BLaER1 treated with 17β-estradiol and CSF1 and Interleukin-3, amounts not matched to agents 10 nM and 100 nM (cell line): ENCODE results near the gene SRPRB.

ENCODE experiments used
- H3K27ac ChIP-seq, 11 experiments: shearing (Covaris generic); formaldehyde crosslinking; 2 replicates each; pipeline ENCODE4 v1.8.1; 2022
- H3K27me3 ChIP-seq, 11 experiments: shearing (Covaris generic); formaldehyde crosslinking; 2 replicates each; pipeline ENCODE4 v1.8.1; 2022
- H3K36me3 ChIP-seq, 11 experiments: shearing (Covaris generic); formaldehyde crosslinking; 2 replicates each; pipeline ENCODE4 v1.8.1; 2022
- H3K4me1 ChIP-seq, 10 experiments: shearing (Covaris generic); formaldehyde crosslinking; 2 replicates each; pipeline ENCODE4 v1.8.1; 2022
- H3K4me2 ChIP-seq, 11 experiments: shearing (Covaris generic); formaldehyde crosslinking; 2 replicates each; pipeline ENCODE4 v1.8.1; 2022
- H3K4me3 ChIP-seq, 10 experiments: shearing (Covaris generic); formaldehyde crosslinking; 2 replicates each; pipeline ENCODE4 v1.8.1; 2022
- H3K9ac ChIP-seq, 11 experiments: shearing (Covaris generic); formaldehyde crosslinking; 2 replicates each; pipeline ENCODE4 v1.8.1; 2022
- H3K9me3 ChIP-seq, 11 experiments: shearing (Covaris generic); formaldehyde crosslinking; replicated peaks in 1 of 11; 2 replicates each; pipeline ENCODE4 v1.8.1; 2022
- H4K20me1 ChIP-seq, 11 experiments: shearing (Covaris generic); formaldehyde crosslinking; 2 replicates each; pipeline ENCODE4 v1.8.1; 2022
- Cebpa-rat ChIP-seq, 11 experiments: shearing (Covaris generic); IDR thresholded peaks; 2 replicates each; pipeline ENCODE4 v1.8.1; 2022

SRPRB gene

GRCh38 chr3:133855002-133855370 lies 49.4 kb downstream of the SRPRB start:
- no peaks in the 10 kb centered on the region for H3K36me3 ChIP-seq
- TF ChIP-seq Cebpa-rat (IDR thresholded peaks at IDR 0.05), result no peak
- no peak overlapping the region for H3K9ac ChIP-seq
- H3K4me3 ChIP-seq, result no peak overlapping the region
- no peaks in the 10 kb centered on the region for H4K20me1 ChIP-seq
- H3K27me3 ChIP-seq, result no peaks in the 10 kb centered on the region
- H3K4me2 ChIP-seq, result peak overlapping the region; percentile 33 to 73 (median 55); a peak in 16 of 22 replicates
- H3K27ac ChIP-seq, result no peak overlapping the region
- H3K4me1 ChIP-seq, result peaks cover 21 to 32% (median 25%) of the 10 kb centered on the region in 10 experiments
- no peaks in the 10 kb centered on the region for H3K9me3 ChIP-seq

DNA sequence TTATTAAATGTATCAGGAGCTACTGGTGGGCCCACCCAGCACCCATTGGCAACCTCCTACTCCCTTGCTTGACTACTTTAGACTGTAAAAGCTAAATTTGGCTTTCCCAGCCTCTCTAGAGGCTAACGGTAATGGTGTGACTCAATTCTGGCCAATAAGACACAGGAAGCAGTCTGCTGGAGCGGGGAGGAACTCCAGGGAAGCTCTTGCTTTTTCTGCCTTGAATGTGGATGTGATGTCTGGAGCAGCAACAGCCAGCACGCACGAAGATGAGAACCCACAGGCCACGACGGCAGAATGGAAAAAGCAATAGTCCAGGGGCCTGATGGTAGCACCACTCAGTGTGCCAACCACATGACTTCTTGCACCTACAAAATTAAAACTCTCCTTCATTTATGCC lies 50.2 kb downstream of the SRPRB start:
- Histone ChIP-seq H3K27ac (no peak overlapping the region), H3K4me1 (peaks cover 21 to 32% (median 25%) of the 10 kb centered on the region in 10 experiments), H3K27me3 (no peaks in the 10 kb centered on the region), H4K20me1 (no peaks in the 10 kb centered on the region), H3K9me3 (no peaks in the 10 kb centered on the region), H3K9ac (no peak overlapping the region), H3K36me3 (no peaks in the 10 kb centered on the region), H3K4me2 (peak overlapping the region; percentile 33 to 73 (median 55)), H3K4me3 (no peak overlapping the region)
- no peak for TF ChIP-seq Cebpa-rat (IDR thresholded peaks at IDR 0.05)

GRCh38 chr3:133856316-133856715 lies 50.7 kb downstream of the SRPRB start:
- no peak for TF ChIP-seq Cebpa-rat (IDR thresholded peaks at IDR 0.05)

GRCh38 chr3:133857767-133858166 lies 52.2 kb downstream of the SRPRB start:
- Histone ChIP-seq H3K4me1 (peaks cover 21 to 32% (median 25%) of the 10 kb centered on the region in 10 experiments), H4K20me1 (no peaks in the 10 kb centered on the region), H3K4me3 (no peak overlapping the region), H3K4me2 (peak overlapping the region; percentile 0 to 56 (median 28); a peak in 10 of 22 replicates), H3K9me3 (no peaks in the 10 kb centered on the region), H3K27ac (no peak overlapping the region), H3K36me3 (no peaks in the 10 kb centered on the region), H3K9ac (no peak overlapping the region), H3K27me3 (no peaks in the 10 kb centered on the region)
- TF ChIP-seq Cebpa-rat (IDR thresholded peaks at IDR 0.05), result no peak

More at GRCh38 chr3:133856316-133856715, 50.7 kb downstream of the SRPRB start:
- peak overlapping the region; percentile 33 to 73 (median 56); a peak in 21 of 22 replicates for H3K4me2 ChIP-seq
- no peaks in the 10 kb centered on the region for H3K36me3 ChIP-seq
- H3K9ac ChIP-seq, result no peak overlapping the region
- no peaks in the 10 kb centered on the region for H3K27me3 ChIP-seq
- H3K27ac ChIP-seq, result no peak overlapping the region
- no peaks in the 10 kb centered on the region for H4K20me1 ChIP-seq
- H3K9me3 ChIP-seq, result no peaks in the 10 kb centered on the region
- no peak overlapping the region for H3K4me3 ChIP-seq
- peaks cover 21 to 32% (median 25%) of the 10 kb centered on the region in 10 experiments for H3K4me1 ChIP-seq

DNA sequence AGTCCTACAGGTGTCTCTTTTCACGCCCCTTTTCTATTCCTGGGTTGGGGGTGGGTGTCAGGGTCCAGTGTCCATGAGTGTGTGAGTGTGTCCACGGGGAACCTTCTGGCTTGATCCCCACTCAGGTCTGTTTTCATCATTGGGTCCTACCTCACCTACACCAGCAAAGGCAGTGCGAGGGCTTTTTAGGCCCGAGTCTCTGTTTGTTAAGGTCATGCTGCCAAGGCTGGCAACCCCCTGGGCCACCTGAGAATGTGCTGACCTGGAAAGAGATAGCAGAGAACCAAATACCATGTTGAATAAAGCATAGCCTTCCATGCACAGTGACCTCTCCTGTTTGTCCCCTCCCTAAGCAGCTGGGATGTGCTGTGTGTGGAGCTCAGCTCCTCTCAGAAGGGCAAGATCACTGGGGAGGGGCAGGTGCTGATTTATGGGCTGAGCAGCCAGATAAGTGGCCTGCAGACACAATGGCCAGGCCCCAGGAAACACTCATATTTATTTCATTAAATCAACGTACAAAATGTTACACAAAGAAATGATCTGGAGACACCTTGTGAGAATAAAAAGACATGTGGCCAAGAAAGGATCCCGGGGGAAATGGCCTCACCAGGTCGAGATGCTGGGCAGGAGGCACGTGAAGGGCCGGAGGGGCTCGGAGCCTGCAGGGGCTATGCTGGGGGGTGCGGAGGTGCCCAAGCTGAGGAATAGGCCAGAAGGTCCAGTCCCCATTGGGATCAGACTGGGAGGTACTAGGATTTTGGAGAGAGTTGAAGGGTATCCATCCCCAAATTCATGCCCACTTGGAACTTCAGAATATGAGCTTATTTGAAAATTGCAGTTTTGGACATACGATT lies 54.0 kb downstream of the SRPRB start:
- H3K4me2 ChIP-seq, result no peak overlapping the region
- H3K4me3 ChIP-seq, result no peak overlapping the region
- H4K20me1 ChIP-seq, result no peaks in the 10 kb centered on the region
- H3K4me1 ChIP-seq, result peaks cover 23 to 37% (median 27%) of the 10 kb centered on the region in 10 experiments
- H3K27me3 ChIP-seq, result no peaks in the 10 kb centered on the region
- no peaks in the 10 kb centered on the region for H3K9me3 ChIP-seq
- H3K36me3 ChIP-seq, result no peaks in the 10 kb centered on the region
- H3K27ac ChIP-seq, result no peak overlapping the region
- no peak overlapping the region for H3K9ac ChIP-seq
- TF ChIP-seq Cebpa-rat (IDR thresholded peaks at IDR 0.05), result no peak

DNA sequence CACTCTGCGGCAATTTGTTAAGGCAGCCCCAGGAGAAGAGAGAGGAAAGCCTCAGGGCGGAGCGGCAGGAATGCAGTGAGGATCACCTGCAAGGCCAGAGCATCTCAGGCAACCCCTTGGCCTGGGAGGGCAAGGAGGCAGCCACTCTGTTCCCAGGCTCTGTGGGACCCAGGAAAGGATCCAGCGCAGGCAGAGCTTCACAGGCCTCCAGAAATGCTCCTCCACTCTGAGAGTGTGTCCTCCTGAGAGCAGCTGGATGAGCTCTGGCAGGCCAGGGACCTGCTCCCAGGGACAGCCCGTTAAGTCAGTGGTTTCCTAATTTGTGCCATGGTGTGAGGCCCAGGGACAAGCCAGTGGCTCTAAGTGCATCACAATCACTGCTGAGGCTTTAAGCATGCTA lies 54.9 kb downstream of the SRPRB start:
- Histone ChIP-seq H3K27me3 (no peaks in the 10 kb centered on the region), H3K9ac (no peak overlapping the region), H4K20me1 (no peaks in the 10 kb centered on the region), H3K4me3 (no peak overlapping the region), H3K4me1 (peaks cover 23 to 37% (median 28%) of the 10 kb centered on the region in 10 experiments), H3K9me3 (no peaks in the 10 kb centered on the region), H3K36me3 (no peaks in the 10 kb centered on the region), H3K4me2 (no peak overlapping the region), H3K27ac (no peak overlapping the region)
- no peak for TF ChIP-seq Cebpa-rat (IDR thresholded peaks at IDR 0.05)

DNA sequence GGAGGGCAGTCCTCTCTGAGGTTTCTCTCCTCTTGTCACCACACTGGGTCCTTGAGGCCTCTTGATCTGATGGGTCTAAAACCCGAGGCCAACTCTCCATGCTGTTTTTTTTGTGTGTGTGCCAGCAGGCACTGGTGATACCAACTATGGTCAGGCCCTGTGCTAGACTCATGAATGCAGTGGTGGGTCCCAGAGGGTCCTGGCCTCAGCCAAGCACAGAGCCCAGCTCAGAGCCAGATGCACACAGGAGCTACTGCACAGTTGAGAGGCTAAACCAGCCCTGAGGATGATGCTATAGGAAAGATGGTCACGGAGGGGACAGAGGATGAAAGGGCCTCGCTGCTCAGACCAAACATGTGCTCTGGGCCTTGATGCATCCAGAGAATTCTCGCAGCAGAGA lies 56.5 kb downstream of the SRPRB start:
- Histone ChIP-seq H4K20me1 (no peaks in the 10 kb centered on the region), H3K27me3 (no peaks in the 10 kb centered on the region), H3K4me3 (no peak overlapping the region), H3K4me1 (peaks cover 12 to 26% (median 18%) of the 10 kb centered on the region in 10 experiments), H3K36me3 (no peaks in the 10 kb centered on the region), H3K27ac (no peak overlapping the region), H3K9ac (no peak overlapping the region), H3K9me3 (no peaks in the 10 kb centered on the region), H3K4me2 (no peak overlapping the region)
- TF ChIP-seq Cebpa-rat (IDR thresholded peaks at IDR 0.05), result no peak

- Histone ChIP-seq H3K4me2 (peak overlapping the region in 2 of 11 experiments; percentile 64 to 67; a peak in 1 of 22 replicates), H3K27me3 (no peaks in the 10 kb centered on the region), H3K27ac (no peak overlapping the region), H3K4me1 (peaks cover 8 to 20% (median 16%) of the 10 kb centered on the region in 10 experiments; a peak in 18 of 20 replicates), H3K9me3 (no peaks in the 10 kb centered on the region), H3K36me3 (no peaks in the 10 kb centered on the region), H4K20me1 (no peaks in the 10 kb centered on the region), H3K9ac (no peak overlapping the region), H3K4me3 (no peak overlapping the region)
- TF ChIP-seq Cebpa-rat (IDR thresholded peaks at IDR 0.05), result no peak
These were observed 58.3 kb downstream of the SRPRB start for GRCh38 chr3:133863911-133864310.

DNA sequence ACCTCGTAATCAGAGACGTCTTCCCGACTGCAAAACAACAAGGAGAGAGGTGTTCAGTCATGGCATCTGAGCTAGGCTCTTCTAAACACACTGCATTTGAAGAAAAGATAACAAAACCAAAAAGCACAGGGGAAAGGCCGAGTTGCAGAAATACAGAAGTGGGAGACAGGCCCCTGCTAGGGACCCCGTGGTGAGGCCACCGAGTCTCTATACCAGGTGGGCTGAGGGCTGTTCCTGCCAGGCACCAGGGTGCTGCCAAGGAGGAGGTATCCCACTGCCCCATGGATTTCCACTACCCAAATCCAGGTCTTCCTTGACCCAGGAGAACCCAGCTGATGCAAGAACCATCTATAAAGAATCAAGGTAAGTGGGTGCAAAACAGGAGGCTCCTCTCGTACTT lies 59.0 kb downstream of the SRPRB start:
- H3K4me1 ChIP-seq, result peaks cover 8 to 22% (median 16%) of the 10 kb centered on the region in 10 experiments; a peak in 18 of 20 replicates
- H3K36me3 ChIP-seq, result no peaks in the 10 kb centered on the region
- no peaks in the 10 kb centered on the region for H4K20me1 ChIP-seq
- H3K27me3 ChIP-seq, result no peaks in the 10 kb centered on the region
- H3K4me2 ChIP-seq, result peak overlapping the region in 8 of 11 experiments; percentile 45 to 73 (median 61); a peak in 11 of 22 replicates
- TF ChIP-seq Cebpa-rat (IDR thresholded peaks at IDR 0.05), result no peak
- H3K9me3 ChIP-seq, result no peaks in the 10 kb centered on the region
- H3K9ac ChIP-seq, result no peak overlapping the region
- H3K27ac ChIP-seq, result no peak overlapping the region
- no peak overlapping the region for H3K4me3 ChIP-seq
